Cardiac fibroblast (primary cell): ENCODE data around the gene SGPL1.

Experiments
- DNase-seq, 2 donors: peaks; one replicate each; pipeline versions ENCODE4 v3.0.0 to v3.0.0-alpha.2; 2010; ENCODE audit warnings: low read depth in 2 of 2
- H3K4me3 ChIP-seq, 2 donors: replicated peaks in 1 of 2; 1 replicate in 1 of 2; 2 replicates in 1 of 2; pipeline ENCODE4 v1.5.1; 2011; ENCODE audit warnings: low read depth in 2 of 2, low read length in 2 of 2, mild to moderate bottlenecking in 2 of 2, moderate library complexity in 1 of 2
- CTCF ChIP-seq: IDR thresholded peaks from one replicate; pipeline ENCODE4 v1.5.1; 2011; ENCODE audit warnings: low read depth, mild to moderate bottlenecking, low read length, inconsistent platforms

SGPL1 gene

GRCh38 chr10:70849582-70850016 is 33.9 kb downstream of the SGPL1 start:
- peak; percentile 69 to 85 for DNase-seq
- H3K4me3 ChIP-seq: no peak overlapping the region
- TF ChIP-seq CTCF: no peak

- no peak overlapping the region for H3K4me3 ChIP-seq
- no peak for TF ChIP-seq CTCF
- peak in 1 of 2 donors; percentile 37 for DNase-seq
These were observed 34.3 kb downstream of the SGPL1 start for GRCh38 chr10:70850097-70850496.

GRCh38 chr10:70851597-70852475 is 36.1 kb downstream of the SGPL1 start:
- DNase-seq: no peak
- no peak for TF ChIP-seq CTCF
- no peak overlapping the region for H3K4me3 ChIP-seq

- H3K4me3 ChIP-seq: no peak overlapping the region
- no peak for TF ChIP-seq CTCF
- no peak for DNase-seq
These were observed 37.3 kb downstream of the SGPL1 start for GRCh38 chr10:70853038-70853437.

GRCh38 chr10:70853457-70853856 is 37.7 kb downstream of the SGPL1 start:
- H3K4me3 ChIP-seq: no peak overlapping the region
- no peak for TF ChIP-seq CTCF
- DNase-seq: no peak

- peak in 1 of 2 donors; percentile 55 for DNase-seq
- H3K4me3 ChIP-seq: no peak overlapping the region
- no peak for TF ChIP-seq CTCF
These were observed 40.7 kb downstream of the SGPL1 start for GRCh38 chr10:70856454-70856853.
